Activated effector memory CD4-positive, alpha-beta T cell treated with Interleukin-2 at 50 U/mL for 16 hours (primary cell): ENCODE results near the gene GPC5.
"Not testable (repeated sequence)": the region's sequence is repeated elsewhere in the genome, so short reads cannot be mapped to it uniquely, and the experiment has no call there.

ENCODE experiments used
- DNase-seq: peaks from one replicate; pipeline ENCODE4 v3.0.0-alpha.2; 2020

The GPC5 gene

DNA sequence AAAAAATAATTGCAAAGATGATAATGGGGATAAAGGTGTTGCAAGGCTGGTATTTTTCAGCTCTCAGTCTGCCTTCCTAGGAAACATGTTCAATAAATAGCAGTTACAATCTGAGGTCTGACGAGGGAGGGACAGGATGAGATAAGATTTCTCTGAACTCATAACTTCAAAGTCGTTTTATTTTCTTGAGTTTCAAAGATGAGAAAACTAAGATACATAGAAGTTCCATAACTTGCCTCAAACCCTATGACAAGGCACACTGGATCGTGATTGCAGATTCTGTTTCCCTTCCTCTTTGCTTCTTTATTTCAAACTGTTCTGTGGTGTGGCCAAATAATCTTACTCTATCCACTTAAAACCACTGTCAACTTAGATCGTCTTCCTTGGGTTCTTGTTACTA lies 327.2 kb downstream of the GPC5 start:
- DNase-seq = no peak

DNA sequence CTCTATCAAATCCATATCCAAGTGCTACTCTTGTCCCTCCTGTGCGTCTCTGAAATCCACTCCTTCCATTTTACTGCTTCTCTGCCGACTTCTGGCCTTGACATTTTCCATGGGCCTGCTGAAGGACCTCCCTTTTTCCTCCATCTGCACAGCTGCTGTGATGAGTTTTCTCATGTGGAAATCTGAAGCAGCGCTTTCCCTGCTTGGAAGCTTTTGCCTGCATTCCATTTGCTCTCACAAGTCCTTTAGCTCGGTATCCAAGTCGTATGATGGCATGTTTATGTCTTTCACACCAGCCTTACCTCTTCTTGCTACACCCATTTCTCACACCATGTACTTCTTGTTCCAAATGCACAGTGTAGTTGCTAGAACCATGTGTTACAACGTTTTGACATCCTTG lies 328.2 kb downstream of the GPC5 start:
- DNase-seq = no peak

DNA sequence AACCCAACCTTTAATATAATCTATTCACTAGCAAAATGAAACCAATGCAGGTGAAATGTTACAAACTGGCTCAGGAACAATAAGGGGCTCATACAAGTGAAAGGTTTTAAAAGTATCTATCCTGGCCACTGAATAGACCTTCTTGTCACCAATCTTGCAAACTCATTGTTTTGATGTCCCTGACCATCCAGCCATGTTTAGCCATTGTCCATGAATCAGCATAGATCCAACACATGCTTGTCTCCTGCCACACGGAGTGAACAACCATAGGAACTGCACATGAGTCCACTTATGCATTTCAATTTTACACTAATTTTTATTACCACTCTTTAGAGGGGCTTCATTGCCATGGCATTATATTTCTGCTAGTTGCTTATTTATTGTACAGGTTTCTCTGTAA lies 331.4 kb downstream of the GPC5 start:
- no peak for DNase-seq

DNA sequence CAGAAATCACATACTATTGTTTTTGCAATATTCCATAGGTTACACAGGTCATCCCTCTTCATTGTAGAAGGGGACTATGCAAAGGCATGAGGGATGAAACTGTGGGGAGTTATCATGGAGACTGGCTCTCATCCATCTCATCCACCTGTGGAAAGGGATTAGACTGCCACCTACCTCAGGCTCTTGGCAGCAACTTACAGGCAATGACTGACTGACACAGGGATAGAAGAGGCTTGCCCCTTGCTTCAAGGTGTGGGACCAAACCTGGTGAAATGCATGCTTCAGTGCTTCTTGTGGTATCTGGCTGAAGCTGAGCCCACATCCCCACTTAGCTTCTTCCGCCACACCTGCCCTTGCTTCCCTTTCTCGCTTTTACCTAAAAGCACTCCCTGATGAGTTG lies 341.3 kb downstream of the GPC5 start:
- DNase-seq = no peak

DNA sequence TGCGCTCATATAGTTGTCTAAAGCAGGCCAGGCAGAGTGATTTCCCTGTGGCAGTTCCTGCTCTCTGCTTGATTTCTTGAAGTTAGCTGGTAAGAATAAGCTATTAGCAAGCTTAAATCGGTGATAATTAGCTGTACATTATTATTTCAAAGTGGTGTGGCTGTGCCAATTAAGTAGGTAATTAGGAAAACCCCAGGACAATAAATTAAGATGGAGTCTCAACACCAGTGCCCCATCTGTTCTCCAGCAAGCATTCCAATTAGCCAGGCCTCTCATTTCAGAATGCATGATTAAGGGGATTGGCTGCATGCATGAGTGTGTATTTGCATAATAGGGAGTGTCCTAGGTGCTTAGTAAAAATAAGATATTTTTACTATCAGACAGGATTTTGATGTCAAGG lies 342.3 kb downstream of the GPC5 start:
- DNase-seq = no peak

DNA sequence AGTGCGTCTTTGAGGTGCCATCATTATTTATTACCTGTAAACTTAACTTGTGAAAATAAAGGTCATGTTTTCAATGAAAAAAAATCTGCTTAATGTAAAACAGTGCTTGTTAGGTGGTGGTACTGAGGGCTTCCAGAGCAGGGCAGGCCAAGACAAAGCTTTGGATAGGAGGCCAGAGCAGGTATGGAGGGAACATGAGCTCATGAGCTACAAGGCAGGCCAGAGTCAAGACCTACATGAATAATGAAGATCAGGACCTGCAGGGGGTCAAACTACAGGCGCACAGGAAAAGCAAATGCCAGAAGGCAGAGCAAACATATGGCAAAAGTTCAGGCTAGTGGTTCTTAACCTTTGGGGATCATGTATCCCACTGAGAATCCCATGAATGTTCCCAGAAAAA lies 343.5 kb downstream of the GPC5 start:
- DNase-seq = no peak

DNA sequence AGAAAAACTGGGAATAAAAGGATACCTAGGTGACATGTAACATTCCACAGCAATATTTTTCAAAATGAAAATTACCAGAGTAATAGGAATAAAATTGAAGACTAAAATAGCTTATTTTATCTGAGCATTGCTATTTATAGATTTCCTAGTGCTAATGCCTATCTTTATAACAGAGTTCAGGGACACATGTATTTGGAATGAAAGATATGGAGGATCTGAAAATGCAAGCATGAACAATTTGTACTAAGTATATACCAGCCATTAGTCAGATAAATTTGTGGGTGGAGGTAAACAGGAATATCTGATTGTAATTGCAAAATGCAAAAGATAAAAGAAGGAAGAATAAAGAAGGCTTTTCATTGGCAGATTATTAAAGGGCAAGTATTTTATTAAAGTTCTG lies 345.9 kb downstream of the GPC5 start:
- DNase-seq = no peak

DNA sequence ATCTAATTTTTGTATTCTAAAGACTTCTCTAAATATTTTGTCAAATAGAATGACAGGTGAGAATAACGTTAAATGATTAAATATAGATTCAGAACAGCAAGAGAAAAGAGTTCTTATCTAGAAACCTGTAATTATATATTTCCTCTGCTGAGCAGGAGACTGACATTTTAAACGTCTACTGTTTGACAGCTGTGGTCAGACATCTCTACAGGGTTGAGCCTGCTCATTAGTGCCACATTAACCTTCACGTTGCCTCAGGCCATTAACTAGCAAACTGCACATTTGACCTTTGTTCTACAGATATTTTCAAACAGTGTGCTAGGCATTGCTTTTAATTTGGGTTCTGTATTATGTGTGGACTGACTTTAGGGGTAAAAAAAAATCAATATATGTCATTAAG lies 347.5 kb downstream of the GPC5 start:
- DNase-seq = no peak

DNA sequence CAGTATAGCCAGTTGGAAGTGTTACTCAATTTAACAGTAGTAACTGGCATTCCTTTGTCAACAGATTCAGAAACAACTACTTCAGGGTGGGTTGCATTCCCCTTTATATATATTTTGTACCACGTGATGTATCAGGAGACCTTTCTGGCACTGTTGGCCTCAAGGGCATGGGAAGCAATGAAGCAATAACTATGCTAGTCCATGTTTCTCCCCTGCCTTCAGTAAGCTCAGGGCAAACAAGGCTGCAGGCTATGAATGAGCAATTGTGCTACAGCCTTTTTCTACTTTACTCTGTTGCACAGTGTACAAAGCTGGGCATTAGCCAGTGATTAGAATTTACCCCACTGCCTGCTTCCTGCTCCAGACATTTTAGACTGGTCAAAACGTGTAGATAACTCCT lies 348.8 kb downstream of the GPC5 start:
- DNase-seq = no peak

DNA sequence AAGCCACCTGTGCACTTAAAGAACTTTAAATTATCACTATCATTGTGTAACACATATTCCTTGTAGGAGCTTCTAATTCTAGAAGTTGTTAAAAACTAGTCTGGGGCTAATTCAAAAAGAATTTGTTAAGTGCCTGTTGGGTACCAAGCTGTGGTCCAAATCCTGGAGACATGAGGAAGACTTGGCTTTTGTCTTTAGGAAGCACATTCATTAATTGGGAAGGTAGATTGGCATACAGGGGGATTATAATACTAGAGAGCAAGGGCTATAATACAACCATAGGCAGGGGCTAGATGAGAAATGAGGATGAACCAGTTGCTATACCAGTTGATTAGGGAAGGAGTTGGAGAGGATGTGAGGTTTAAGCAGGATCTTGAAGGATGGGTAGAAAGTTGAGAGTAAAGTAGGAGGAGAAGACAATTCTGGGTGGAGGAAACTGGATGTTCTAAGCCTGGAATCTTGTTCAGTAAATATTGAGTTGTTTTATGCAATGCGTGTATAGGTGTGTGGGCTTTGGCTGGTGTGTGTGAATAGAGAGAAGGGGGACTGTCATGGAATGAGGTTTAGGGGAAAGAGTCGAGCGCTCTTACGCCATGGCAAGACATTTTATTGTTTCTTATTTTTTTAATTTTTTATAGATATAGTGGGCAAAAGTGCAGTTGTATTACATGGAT lies 350.1 kb downstream of the GPC5 start:
- no peak for DNase-seq

DNA sequence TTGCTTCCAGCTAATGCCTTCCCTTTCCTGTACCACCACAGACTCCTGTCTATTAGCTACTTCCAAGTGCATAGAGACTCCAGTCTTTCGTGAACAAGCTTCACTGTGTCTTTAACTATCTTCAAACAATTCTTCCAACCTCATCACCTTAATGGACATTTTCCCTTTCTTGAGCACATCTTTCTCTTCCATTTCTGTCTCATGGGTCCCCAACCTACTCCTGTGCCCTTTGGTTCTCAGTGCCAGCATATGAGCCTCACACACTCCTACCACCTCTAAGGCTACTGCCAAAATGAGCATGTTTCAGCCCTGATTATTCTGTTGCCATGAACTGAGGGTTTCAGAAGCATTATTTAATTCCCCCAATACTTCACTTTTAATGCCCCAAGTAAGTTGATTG lies 360.3 kb downstream of the GPC5 start:
- no peak for DNase-seq

DNA sequence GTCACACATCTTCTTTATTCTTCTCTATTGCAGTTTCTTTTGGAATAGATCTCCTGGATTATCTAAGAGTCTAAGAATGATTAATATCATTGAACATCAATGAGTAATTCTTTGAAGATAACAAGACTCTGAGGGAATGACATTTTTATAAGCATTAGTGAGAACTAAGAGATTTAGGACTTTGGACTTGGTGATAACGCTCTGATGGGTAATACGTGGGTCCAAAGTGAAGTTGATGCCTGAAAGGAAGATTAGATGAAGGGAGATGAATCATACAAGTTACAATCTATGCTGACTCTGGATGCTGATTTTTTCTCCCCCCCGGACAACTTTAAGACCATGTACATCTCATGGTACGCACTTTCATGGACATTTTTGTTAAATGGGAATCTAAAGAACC lies 364.5 kb downstream of the GPC5 start:
- DNase-seq = no peak

DNA sequence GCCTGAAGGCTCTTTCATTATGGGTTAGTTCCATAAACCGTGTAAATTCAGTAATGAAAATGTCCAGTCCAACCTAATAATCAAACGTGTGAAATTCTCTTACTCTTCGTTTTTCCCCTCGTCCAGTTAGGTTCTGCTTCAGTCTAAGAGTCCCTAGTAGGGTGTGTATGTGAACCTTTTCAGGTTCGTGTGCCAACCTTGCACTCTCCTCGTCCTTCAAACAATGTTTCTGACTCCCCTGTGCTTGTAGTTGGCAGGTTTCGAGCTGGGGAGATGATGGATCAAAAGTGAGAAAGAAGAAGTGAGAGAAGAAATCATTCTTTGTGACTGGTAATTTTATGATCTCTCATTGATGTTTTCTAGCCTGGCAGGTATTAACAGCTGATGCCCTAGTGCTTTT lies 366.1 kb downstream of the GPC5 start:
- no peak for DNase-seq

DNA sequence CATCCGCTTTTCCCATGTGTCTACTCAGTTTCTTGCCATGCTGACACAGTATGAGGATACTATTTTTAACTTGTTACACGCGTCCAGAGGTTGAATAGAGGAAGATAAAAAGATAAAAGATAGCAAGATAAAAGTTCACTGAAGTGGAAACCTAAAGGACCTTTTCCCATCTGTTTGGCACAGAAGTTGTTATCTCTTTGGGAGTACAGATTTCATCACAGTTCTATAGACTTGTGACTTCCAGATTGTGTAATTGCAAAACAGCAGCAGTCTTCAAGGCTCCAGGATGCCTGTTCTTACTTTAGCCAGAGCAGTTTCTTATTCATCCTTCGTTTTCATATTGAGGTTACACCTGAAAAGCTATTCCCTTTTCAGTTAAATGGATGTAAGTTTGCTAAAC lies 369.2 kb downstream of the GPC5 start:
- DNase-seq = no peak

DNA sequence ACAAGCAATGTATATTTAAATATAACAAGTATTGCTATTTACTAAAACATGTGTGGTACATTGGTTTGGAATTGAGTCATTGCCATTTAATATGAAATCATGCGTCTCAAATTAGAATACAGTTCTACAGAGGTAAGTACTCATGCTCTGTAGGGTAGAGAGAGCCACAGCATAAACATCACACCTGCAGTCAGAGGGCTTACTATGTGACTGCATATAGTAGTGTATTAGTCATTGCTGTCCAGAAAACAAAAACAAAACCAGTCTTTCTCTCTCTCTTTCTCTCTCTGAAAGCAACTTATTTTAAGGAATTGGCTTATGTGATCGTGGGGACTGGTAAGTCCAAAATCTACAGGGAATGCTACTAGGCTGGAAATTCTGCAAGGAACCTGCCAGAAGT lies 370.3 kb downstream of the GPC5 start:
- no peak for DNase-seq

DNA sequence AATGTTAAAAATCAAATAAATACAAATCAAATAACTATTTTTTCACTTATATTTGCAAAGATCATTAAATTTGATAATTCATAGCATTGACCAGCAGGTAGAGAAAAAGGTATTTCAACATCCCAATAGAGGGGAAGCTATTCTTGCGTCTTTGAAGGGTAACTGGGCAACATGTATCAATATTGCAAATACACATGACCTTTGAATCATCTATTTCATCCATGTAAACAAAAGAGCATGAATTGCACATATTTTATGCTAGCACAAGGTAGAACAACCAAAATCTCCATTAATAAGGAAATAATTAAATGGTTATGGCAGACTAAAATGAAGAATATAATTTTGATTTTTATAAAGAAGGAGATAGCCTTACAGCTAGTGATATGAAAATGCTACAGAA lies 372.8 kb downstream of the GPC5 start:
- no peak for DNase-seq

DNA sequence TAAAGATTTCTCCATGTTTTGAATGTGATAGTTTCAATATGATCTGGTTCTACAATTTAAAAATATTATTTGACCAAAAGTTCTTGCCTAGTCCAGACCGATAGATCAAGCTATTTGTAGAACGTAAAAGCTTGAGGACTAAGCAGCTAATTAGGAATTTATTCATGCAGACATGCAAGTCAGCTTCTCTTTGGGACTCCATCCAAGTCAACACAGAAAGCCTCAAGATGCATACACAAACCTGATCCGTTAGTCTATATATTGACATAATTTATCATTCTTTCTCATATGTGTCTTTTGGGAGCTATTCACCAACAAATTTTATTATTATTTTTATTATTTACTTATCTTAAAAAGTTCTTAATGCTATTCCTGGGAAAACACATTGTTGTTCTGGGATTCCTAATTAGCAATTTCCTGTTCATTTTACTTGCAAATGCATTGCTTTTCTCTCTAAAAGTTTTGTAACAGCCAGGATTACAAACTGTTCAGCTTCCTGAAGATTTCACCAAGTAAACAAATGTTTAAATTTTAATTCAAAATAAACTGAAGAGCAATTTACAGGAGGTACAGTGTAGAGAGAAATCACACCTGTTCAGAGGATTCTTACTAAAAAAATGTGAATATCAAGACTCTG lies 375.3 kb downstream of the GPC5 start:
- DNase-seq = no peak

DNA sequence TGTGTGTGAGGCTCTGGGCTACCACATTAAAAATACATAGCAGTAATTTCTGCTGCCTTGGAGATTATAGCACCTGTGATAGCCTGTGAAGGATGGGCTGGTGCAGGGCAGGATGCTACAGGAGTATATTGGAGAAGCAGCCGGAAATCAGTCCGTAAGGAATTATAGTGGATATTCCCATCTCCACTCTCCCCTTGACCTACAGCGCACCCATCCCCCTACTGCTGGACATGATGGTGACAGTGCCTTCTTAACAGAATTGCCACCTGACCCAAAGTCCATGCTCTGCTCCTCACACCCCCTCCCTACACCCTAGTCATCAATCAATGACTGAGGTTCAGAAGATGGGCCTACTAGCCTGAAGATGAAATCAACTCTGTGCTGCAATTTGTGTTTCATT lies 376.0 kb downstream of the GPC5 start:
- DNase-seq = no peak

DNA sequence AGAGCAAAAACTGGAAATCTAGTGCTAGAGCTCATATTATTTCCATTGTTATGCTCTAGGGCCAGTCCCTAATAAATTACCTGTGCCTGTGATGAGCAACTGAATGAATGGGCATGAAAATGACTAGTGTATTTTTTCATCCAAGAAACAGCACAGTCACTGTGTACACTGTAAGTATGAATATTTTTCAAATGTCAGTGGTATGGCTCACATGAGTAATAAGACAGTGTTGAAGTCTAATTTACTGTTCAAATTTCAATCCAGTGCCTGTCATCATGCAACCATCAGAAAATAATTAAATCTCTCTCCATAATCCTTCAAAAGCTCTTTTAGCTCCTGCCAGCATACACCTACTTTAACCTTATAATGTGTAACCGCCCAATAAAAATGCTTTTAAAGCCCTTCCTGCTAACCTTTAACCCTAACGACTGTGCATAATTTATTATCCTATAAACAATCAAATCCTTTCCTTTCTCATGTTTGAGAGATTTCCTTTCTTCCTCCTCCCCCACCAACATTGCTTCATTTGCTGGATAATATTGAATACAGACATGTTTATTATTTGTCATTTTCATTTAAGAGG lies 378.3 kb downstream of the GPC5 start:
- DNase-seq = no peak

DNA sequence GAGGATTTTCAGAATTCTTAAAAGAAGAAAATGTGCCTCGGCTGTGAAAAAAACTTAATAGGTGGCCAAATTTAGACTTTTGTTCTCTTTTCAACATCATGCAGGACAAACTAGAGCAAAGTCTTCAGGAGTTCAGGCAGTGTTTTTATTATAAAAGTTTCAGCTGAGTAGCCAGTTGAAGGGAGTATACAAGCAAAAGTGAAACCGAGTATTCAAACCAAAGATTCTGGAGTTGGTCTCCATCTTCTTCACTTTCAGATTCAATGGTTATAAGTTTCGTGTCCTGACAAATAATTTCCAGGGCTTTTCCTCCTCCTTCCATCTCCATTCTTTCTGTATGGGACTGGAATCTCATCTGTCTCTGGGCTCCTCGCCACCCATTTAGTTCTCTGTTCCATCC lies 379.7 kb downstream of the GPC5 start:
- DNase-seq = no peak

DNA sequence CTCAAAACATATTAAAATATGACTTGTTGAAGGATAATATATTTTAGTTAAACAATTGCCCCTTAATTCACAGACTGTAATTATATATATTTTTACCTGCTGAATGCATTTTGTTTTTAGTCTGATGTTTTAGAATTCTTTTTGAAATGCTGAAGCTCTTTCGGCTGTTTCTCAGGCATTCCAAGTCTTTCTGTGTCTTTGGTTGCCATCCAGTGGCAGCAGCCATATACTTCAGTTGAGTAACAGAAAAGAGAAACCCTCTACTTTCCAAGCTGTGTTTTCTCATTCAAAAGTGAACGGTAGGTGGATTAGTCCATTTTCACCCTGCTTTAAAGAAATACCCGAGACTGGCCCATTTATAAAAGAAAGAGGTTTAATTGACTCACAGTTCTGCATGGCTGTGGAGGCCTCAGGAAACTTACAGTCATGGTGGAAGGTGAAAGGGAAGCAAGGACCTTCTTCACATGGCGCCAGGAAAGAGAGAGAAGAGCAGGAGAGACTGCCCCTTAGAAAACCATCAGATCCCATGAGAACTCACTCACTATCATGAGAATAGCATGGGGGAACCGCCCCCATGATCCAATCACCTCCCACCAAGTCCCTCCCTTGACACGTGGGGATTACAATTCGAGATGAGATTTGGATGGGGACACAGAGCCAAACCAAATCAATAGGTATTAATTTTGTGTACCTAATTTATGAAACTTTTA lies 383.7 kb downstream of the GPC5 start:
- DNase-seq = not testable (repeated sequence)

DNA sequence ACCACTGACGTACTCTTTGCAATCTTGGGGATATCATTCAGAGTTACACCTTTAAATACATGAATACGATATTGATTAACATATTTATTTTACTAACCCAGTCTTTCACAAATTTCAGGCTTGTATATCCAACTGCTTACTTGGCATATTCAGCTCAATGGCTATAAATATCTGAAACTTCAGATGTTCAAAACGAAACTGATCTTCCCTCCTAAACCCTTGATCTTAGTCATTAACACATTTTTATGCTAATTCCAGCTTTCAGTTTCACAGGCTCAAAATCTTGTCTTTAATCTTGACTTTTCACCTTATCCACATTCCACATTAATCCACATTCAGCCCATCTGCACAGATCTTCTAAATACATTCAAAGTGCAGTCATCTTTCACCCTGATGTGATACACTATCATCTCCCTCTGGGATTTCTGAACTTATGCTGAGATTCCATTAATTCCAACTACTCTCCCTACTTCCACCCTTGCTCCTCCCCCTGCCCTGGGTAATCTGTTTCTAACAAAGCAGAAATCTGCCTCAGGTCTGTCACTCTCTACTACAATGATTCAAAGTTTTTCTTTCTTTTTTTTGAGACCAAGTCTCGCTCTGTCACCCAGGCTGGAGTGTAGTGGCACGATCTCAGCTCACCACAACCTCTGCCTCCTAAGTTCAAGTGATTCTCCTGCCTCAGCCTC lies 387.2 kb downstream of the GPC5 start:
- DNase-seq = no peak

DNA sequence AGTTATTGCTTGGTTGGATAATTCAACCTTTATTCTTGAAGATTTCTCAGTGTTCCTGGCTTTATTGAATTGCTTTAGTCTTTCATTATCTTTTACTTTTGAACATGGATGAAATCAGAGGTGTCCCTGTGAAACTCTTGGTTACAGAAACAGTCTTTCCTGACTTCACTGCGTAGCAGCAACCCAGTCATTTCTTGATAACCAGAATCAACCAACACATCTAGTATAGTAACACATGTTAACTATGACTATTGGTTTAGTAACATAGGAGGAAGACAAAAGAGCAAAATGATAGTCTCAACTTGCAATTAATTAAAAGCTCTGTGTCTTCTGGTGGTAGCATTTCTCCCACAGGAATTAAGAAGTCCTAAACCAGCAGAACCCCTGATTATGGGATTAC lies 393.6 kb downstream of the GPC5 start:
- no peak for DNase-seq

DNA sequence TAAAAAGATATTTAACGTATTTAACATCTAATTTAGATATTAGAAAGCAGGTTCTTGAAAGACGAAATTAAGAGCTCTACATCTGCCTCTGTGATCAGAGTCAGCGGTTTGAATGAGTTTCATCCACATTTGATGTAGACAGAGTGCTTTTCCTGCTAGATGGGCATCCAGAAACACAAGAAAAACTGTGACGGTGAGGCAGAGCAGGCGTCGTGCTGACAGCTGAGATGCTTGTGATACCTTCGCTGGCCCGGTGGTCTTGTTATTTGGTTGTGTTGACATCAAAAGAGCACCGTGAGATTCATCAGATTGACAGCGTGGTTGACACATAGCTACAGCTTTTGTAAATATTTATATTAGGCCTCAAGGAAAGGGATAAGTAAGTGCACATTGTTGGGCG lies 399.1 kb downstream of the GPC5 start:
- DNase-seq = no peak
